Endothelial cell of umbilical vein (primary cell): ENCODE data around the gene USF3. TPM values are rescaled to one million over a fixed set of nuclear protein-coding genes. Genes with fewer than 3 reads are reported as not detected.
A peak's percentile ranks its signal among the peaks of the same experiment; 100 is the strongest.

Source experiments
- BruUV-seq: library from RNA; stranded (reverse); fragments of 400-500 nt; replicated peaks from 2 replicates; lab custom pipeline; 2021; lab: Mats Ljungman, UMichigan
- CTCF ChIA-PET: fragments of 300-600, 350-600 bp; sonication (Branson Sonifier 250); formaldehyde crosslinking; loops from one replicate; lab custom pipeline; 2021; ENCODE audit warnings: antibody characterized with exemption, inconsistent platforms; lab: Charles Lee
- POLR2A ChIA-PET: fragments of 300-600, 350-600 bp; sonication (Branson Sonifier 250); formaldehyde crosslinking; loops from one replicate; lab custom pipeline; 2021; ENCODE audit warnings: antibody characterized with exemption, inconsistent platforms; lab: Charles Lee
- DNase-seq: peaks from one replicate; pipeline ENCODE4 v3.0.0-alpha.2; 2011; ENCODE audit warnings: low read depth, low spot score
- FAIRE-seq: peaks from 2 replicates; lab custom pipeline; 2011; peaks lifted over from hg19 to GRCh38; lab: Jason Lieb, UNC
- H2AFZ ChIP-seq: 2 replicates; pipeline ENCODE4 v1.6.0; 2012; ENCODE audit warnings: low read depth, low read length, control low read depth, inconsistent platforms
- H3K27ac ChIP-seq: 2 replicates; pipeline ENCODE4 v1.5.1; 2011; ENCODE audit warnings: low read depth, mild to moderate bottlenecking, control low read depth, low read length, moderate library complexity; ENCODE audit not compliant: insufficient read depth
- H3K27me3 ChIP-seq, 2 experiments: 2 replicates each; pipeline versions ENCODE4 v1.6.0 to v1.6.1; 2011; ENCODE audit warnings: low read length in 2 of 2, mixed read lengths in 1 of 2; ENCODE audit not compliant: control insufficient read depth in 2 of 2, insufficient read depth in 2 of 2
- H3K36me3 ChIP-seq, 2 experiments: 2 replicates in 1 of 2; 3 replicates in 1 of 2; pipeline ENCODE4 v1.5.1; 2011; ENCODE audit warnings: low read length in 2 of 2, mild to moderate bottlenecking in 1 of 2, moderate library complexity in 1 of 2; ENCODE audit not compliant: control insufficient read depth in 2 of 2, insufficient read depth in 2 of 2; ENCODE audit errors: extremely low read depth in 1 of 2
- H3K4me1 ChIP-seq: 3 replicates; pipeline ENCODE4 v1.5.1; 2011; ENCODE audit warnings: mild to moderate bottlenecking, low read length; ENCODE audit not compliant: control insufficient read depth, insufficient read depth; ENCODE audit errors: extremely low read depth
- H3K4me2 ChIP-seq: 2 replicates; pipeline ENCODE4 v1.6.1; 2011; ENCODE audit warnings: low read length, control low read depth, mixed read lengths; ENCODE audit not compliant: insufficient read depth
- H3K4me3 ChIP-seq, 3 experiments: fragments of 200-600 bp in 1 of 3; sonication (generic), shearing (Covaris generic) in 1 of 3; replicated peaks in 1 of 3; 2 replicates each; pipeline ENCODE4 v1.5.1; 2011 to 2016; ENCODE audit warnings: control low read depth in 3 of 3, low read length in 3 of 3, mild to moderate bottlenecking in 2 of 3, inconsistent platforms in 1 of 3, low read depth in 1 of 3, moderate library complexity in 1 of 3; ENCODE audit not compliant: insufficient read depth in 1 of 3
- H3K79me2 ChIP-seq: 2 replicates; pipeline ENCODE4 v1.6.0; 2012; ENCODE audit warnings: low read length, inconsistent platforms; ENCODE audit not compliant: control insufficient read depth, insufficient read depth
- H3K9ac ChIP-seq: replicated peaks from 2 replicates; pipeline ENCODE3; 2011; ENCODE audit warnings: low read length, control low read depth; ENCODE audit not compliant: insufficient read depth; ENCODE audit errors: extremely low read depth
- H3K9me1 ChIP-seq: replicated peaks from 3 replicates; pipeline ENCODE4 v1.6.0; 2011; ENCODE audit warnings: mild to moderate bottlenecking, low read length; ENCODE audit not compliant: control insufficient read depth, insufficient read depth; ENCODE audit errors: extremely low read depth
- H3K9me3 ChIP-seq: replicated peaks from 2 replicates; pipeline ENCODE4 v1.5.1; 2012; ENCODE audit warnings: low read length, inconsistent platforms; ENCODE audit not compliant: control insufficient read depth, insufficient read depth
- H4K20me1 ChIP-seq: replicated peaks from 2 replicates; pipeline ENCODE3; 2011; ENCODE audit warnings: mild to moderate bottlenecking, low read length; ENCODE audit not compliant: control insufficient read depth, insufficient read depth; ENCODE audit errors: extremely low read depth
- CTCF ChIP-seq, 2 donors: IDR thresholded peaks; 1 replicate in 1 of 2; 2 replicates in 1 of 2; pipeline ENCODE4 v1.5.1; 2011; ENCODE audit warnings: low read length in 2 of 2, mild to moderate bottlenecking in 2 of 2, moderate library complexity in 2 of 2, control low read depth in 1 of 2, inconsistent platforms in 1 of 2, low read depth in 1 of 2; ENCODE audit not compliant: insufficient read depth in 1 of 2; ENCODE audit errors: extremely low read depth in 1 of 2
- EZH2 ChIP-seq: IDR thresholded peaks from 2 replicates; pipeline ENCODE4 v1.6.1; 2012; ENCODE audit warnings: borderline replicate concordance, low read depth, mild to moderate bottlenecking, moderate library complexity, low read length, inconsistent platforms; ENCODE audit not compliant: severe bottlenecking
- FOS ChIP-seq: IDR thresholded peaks from 2 replicates; pipeline ENCODE4 v1.6.1; 2011; ENCODE audit warnings: mild to moderate bottlenecking, low read length, moderate library complexity, borderline replicate concordance; ENCODE audit not compliant: insufficient read depth
- GATA2 ChIP-seq: IDR thresholded peaks from 2 replicates; pipeline ENCODE4 v1.7.0; 2011; ENCODE audit warnings: low read depth, mild to moderate bottlenecking, moderate library complexity, mixed read lengths, low read length; ENCODE audit not compliant: insufficient read length, insufficient read depth
- JUN ChIP-seq: IDR thresholded peaks from 2 replicates; pipeline ENCODE4 v1.6.1; 2011; ENCODE audit warnings: borderline replicate concordance, low read depth; ENCODE audit not compliant: insufficient read length, insufficient read depth
- MYC ChIP-seq: IDR thresholded peaks from one replicate; pipeline ENCODE4 v1.6.1; 2011; ENCODE audit warnings: mild to moderate bottlenecking, low read depth, low read length
- POLR2A ChIP-seq: IDR thresholded peaks from 2 replicates; pipeline ENCODE4 v1.6.1; 2012; ENCODE audit warnings: low read depth, mild to moderate bottlenecking, control low read depth, low read length
- POLR2AphosphoS5 ChIP-seq: IDR thresholded peaks from 2 replicates; pipeline ENCODE4 v1.6.1; 2012; ENCODE audit warnings: low read depth, mild to moderate bottlenecking, control low read depth, low read length, moderate library complexity; ENCODE audit not compliant: insufficient read depth
- dilution Hi-C: fragments of 300-500 bp; cut with MboI; formaldehyde crosslinking; loops from one replicate; pipeline ENCODE4 v1.15.0; 2019; ENCODE audit warnings: low sequenced_read_pairs; ENCODE audit not compliant: extremely low pct_ligation_motif_present
- intact Hi-C: fragments of 100-400 bp; cut with micrococcal nuclease; formaldehyde crosslinking; loops from one replicate; pipeline ENCODE4 v1.10.0; 2022
- polyA plus RNA-seq, 4 experiments: library from polyadenylated mRNA; depleted of rRNA in 3 of 4; stranded (reverse) in 3 of 4; unstranded in 1 of 4; fragments of >200 nt; gene quantifications; 2 replicates each; pipeline versions ENCODE4 v1.2.1 to v1.2.3, GENCODE V29; 2011 to 2012; ENCODE audit warnings: missing spikeins in 1 of 4
- total RNA-seq: library from RNA; stranded (reverse); gene quantifications from 2 replicates; pipeline ENCODE4 v1.2.3, GENCODE V29; 2021
- TF ChIP-seq, protein P1 (sequence below): IDR thresholded peaks from 2 replicates; pipeline ENCODE4 v1.6.1; 2011; ENCODE audit not compliant: insufficient read depth, insufficient read length

The USF3 gene
- total and polyA plus RNA-seq, 2 donors (not counting 3 experiments of a cell fraction or from before 2014, with no cell fraction given), result 7.0 to 10.5 TPM

GRCh38 chr3:113695431-113695785, 1.0 kb downstream of the USF3 start:
- BruUV-seq, result no TSS peak
- dilution Hi-C loops (no loop called here), intact Hi-C loops (loop anchor here (5.0 to 10.0 kb wide), 2 partner anchors 142 to 1131 kb away; partner anchors contain the start of genes ATG3, GRAMD1C and SLC35A5)
- ChIA-PET POLR2A (interaction anchor here (0.6 kb wide), 1 partner anchor 200 kb away, joined by 3 read pairs; no protein-coding TSS in a partner anchor), CTCF (interaction anchor here (1.0 to 1.1 kb wide), 2 partner anchors 41 to 70 kb away, joined by 3 to 4 read pairs; no protein-coding TSS in a partner anchor)
- no peak for DNase-seq
- H3K9me3 ChIP-seq, result no peaks in the 10 kb centered on the region
- H3K4me3 ChIP-seq, result peak overlapping the region; percentile 61 to 94 (median 71)
- H4K20me1 ChIP-seq, result no peaks in the 10 kb centered on the region
- H2AFZ ChIP-seq, result peak overlapping the region; percentile 85
- peaks cover 14% of the 10 kb centered on the region for H3K4me1 ChIP-seq
- no peak overlapping the region for H3K27ac ChIP-seq
- FAIRE-seq, result no peak
- no peaks in the 10 kb centered on the region for H3K36me3 ChIP-seq
- H3K27me3 ChIP-seq, result no peaks in the 10 kb centered on the region
- H3K79me2 ChIP-seq, result peaks cover 2% of the 10 kb centered on the region
- TF ChIP-seq CTCF (IDR thresholded peaks at IDR 0.05; ENCODE audit: extremely low read depth in 1 of 2, insufficient read depth in 1 of 2, low read depth in 1 of 2, low read length in 2 of 2) (no peak), POLR2A (no peak), POLR2AphosphoS5 (no peak), GATA2 (no peak), EZH2 (no peak), FOS (no peak), MYC (no peak), JUN (no peak)
- TF ChIP-seq, protein P1, sequence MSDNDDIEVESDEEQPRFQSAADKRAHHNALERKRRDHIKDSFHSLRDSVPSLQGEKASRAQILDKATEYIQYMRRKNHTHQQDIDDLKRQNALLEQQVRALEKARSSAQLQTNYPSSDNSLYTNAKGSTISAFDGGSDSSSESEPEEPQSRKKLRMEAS, result no peak
- H3K9ac ChIP-seq, result peak overlapping the region; percentile 18
- H3K4me2 ChIP-seq, result peak overlapping the region; percentile 68
- no peaks in the 10 kb centered on the region for H3K9me1 ChIP-seq
